ENCODE data around the gene EPB41L2. TPM values are rescaled to one million over a fixed set of nuclear protein-coding genes. Genes with fewer than 3 reads are reported as not detected.
"Not testable (repeated sequence)": the region's sequence is repeated elsewhere in the genome, so short reads cannot be mapped to it uniquely, and the experiment has no call there.

Gene EPB41L2
- total RNA-seq, 1 donor from 2014 or later, result 38.3 TPM

- TF ChIP-seq CTCF (conservative IDR thresholded peaks at IDR 0.05; ENCODE audit: low read depth, low read length), result no peak
- DNase-seq (ENCODE audit: low read depth), result no peak
- no peak overlapping the region for H3K4me3 ChIP-seq (ENCODE audit: low read depth, low read length)
These were observed 135.7 kb downstream of the EPB41L2 start for GRCh38 chr6:130927305-130927704.

GRCh38 chr6:130923350-130923749, 139.7 kb downstream of the EPB41L2 start:
- no peak overlapping the region for H3K4me3 ChIP-seq (ENCODE audit: low read depth, low read length)
- no peak for TF ChIP-seq CTCF (conservative IDR thresholded peaks at IDR 0.05; ENCODE audit: low read depth, low read length)

GRCh38 chr6:130922922-130923321, 140.1 kb downstream of the EPB41L2 start:
- peak; percentile 64 for DNase-seq (ENCODE audit: low read depth)
- no peak for TF ChIP-seq CTCF (conservative IDR thresholded peaks at IDR 0.05; ENCODE audit: low read depth, low read length)
- no peak overlapping the region for H3K4me3 ChIP-seq (ENCODE audit: low read depth, low read length)

More at GRCh38 chr6:130923350-130923749, 139.7 kb downstream of the EPB41L2 start:
- DNase-seq (ENCODE audit: low read depth), result no peak

- TF ChIP-seq CTCF (conservative IDR thresholded peaks at IDR 0.05; ENCODE audit: low read depth, low read length), result no peak
- H3K4me3 ChIP-seq (ENCODE audit: low read depth, low read length), result no peak overlapping the region
- no peak for DNase-seq (ENCODE audit: low read depth)
These were observed 142.1 kb downstream of the EPB41L2 start for GRCh38 chr6:130920969-130921368.

GRCh38 chr6:130918171-130918570, 144.9 kb downstream of the EPB41L2 start:
- no peak for TF ChIP-seq CTCF (conservative IDR thresholded peaks at IDR 0.05; ENCODE audit: low read depth, low read length)
- no peak overlapping the region for H3K4me3 ChIP-seq (ENCODE audit: low read depth, low read length)
- no peak for DNase-seq (ENCODE audit: low read depth)

- H3K4me3 ChIP-seq (ENCODE audit: low read depth, low read length); DNase-seq (ENCODE audit: low read depth): not testable (repeated sequence)
These were observed 147.4 kb downstream of the EPB41L2 start for GRCh38 chr6:130915606-130916005.

- DNase-seq (ENCODE audit: low read depth), result no peak
- no peak for TF ChIP-seq CTCF (conservative IDR thresholded peaks at IDR 0.05; ENCODE audit: low read depth, low read length)
- no peak overlapping the region for H3K4me3 ChIP-seq (ENCODE audit: low read depth, low read length)
These were observed 149.9 kb downstream of the EPB41L2 start for GRCh38 chr6:130913120-130913519.

- no peak for TF ChIP-seq CTCF (conservative IDR thresholded peaks at IDR 0.05; ENCODE audit: low read depth, low read length)
- no peak for DNase-seq (ENCODE audit: low read depth)
- no peak overlapping the region for H3K4me3 ChIP-seq (ENCODE audit: low read depth, low read length)
These were observed 150.6 kb downstream of the EPB41L2 start for GRCh38 chr6:130912434-130912833.

Data from epithelial cell of proximal tubule (primary cell).